ENCODE data around the gene WFDC12.

The WFDC12 gene

GRCh38 chr20:45088247-45088646 lies 36.0 kb downstream of the WFDC12 start:
- no peak for DNase-seq

GRCh38 chr20:45087814-45088213 lies 36.5 kb downstream of the WFDC12 start:
- DNase-seq, result no peak

DNA sequence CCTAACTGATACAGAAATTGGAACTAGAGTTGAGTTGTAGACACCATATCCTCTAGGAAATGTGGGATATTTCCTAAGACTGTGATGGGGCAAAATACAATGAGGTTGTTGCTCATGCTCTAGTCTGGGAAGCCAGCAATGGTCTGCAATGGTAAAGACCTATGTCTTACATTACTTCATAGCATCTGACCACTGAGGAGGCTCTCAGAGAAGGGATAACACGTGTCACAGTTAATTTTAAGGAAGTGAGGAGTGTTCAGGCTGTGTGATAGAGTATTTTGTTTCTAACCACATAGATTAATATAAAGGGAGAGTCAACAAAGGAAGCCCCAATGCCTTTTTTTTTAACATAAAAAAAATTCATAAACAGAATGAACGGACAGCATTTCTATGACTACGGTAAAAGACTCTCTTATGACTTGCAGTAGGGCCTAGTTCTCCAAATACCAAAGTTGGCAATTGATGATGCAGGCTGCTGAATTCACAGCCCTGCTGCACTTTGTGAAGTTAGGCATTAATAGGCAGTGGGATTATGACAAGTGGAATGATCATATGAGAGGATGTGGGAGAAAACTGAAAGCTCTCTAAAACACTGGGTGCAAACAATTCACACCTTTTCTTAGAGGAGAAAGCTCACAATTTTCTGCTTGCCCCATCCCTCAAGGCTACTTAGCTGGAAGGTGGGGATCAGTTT lies 37.0 kb downstream of the WFDC12 start:
- DNase-seq, result no peak

DNA sequence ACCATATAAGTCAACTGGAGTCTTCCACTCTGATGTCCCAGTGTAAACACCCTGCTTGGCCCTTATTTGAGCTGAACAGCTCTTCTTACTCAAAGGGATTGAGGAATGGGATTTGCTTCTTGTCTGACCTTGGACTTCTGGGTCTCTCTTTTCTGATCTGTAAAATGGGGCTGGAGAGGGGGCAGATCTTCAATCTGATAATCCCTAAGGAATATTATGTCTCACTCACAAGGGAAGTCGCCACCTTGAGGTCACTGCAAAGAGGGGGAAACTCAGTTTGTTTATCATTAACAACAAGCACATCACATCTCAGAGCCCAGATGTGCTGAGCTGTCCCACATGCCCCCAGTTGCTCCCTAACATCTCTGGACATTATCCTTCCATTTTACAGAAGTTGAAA lies 38.4 kb downstream of the WFDC12 start:
- no peak for DNase-seq

DNA sequence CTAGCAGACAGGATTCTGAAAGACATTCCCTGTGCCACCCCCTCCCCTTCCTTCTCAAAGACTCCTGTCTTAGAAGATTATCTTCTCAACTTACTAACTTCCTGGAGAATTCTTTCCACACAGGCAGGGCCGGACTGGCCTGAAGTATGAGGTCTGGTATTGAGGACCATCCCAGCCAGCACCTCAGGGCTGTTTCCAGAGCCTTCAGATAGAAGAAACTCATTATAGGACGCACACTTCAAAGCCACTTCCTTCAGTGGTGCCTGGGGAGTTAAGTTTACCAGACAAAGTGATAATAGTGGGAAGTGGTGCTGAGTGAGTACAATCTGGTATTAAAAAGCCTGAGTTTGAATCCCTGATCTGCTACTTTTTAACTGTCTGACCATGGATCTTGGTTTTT lies 39.0 kb downstream of the WFDC12 start:
- DNase-seq, result no peak

- DNase-seq, result no peak
Observed at GRCh38 chr20:45083127-45083526, 41.1 kb downstream of the WFDC12 start.

DNA sequence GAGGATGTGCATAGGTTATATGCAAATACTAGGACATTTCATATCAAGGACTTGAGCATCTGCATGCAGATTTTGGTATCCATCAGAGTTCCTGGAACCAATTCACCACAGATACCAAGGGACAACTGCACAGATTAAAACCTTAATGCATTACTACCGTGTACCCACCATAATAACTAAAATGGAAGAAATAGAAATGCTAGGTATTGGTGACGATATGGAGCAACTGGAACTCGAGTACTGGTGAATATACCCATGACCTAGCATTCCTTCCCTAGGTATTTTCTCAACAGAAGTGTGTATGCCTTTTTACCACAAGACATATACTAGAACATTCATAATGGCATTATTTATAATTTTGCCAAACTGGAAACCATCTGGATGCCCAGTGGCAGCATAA lies 41.8 kb downstream of the WFDC12 start:
- DNase-seq, result no peak

- DNase-seq, result no peak
Observed at GRCh38 chr20:45080867-45081624, 43.2 kb downstream of the WFDC12 start.

GRCh38 chr20:45077559-45077958 lies 46.7 kb downstream of the WFDC12 start:
- DNase-seq, result no peak

Measured in NCI-H1048 (cell line).